Gastroesophageal sphincter (tissue), 4 donors: ENCODE data around the gene IPO5. TPM values are rescaled to one million over a fixed set of nuclear protein-coding genes. Genes with fewer than 3 reads are reported as not detected.

ENCODE experiments used
- ATAC-seq: fragments of 150-250 bp; one replicate; pipeline ENCODE4 v1.9.1; 2016; ENCODE audit warnings: mild to moderate bottlenecking, moderate library complexity
- H3K27ac ChIP-seq, 4 donors: fragments of 200-600 bp; sonication (generic) in 3 of 4; 1 replicate in 3 of 4; 2 replicates in 1 of 4; pipeline ENCODE4 v1.5.1; 2016 to 2019
- H3K27me3 ChIP-seq: fragments of 200-600 bp; sonication (generic); one replicate; pipeline ENCODE4 v1.5.1; 2019
- H3K36me3 ChIP-seq, 2 donors: fragments of 200-600 bp; sonication (generic); one replicate each; pipeline ENCODE4 v1.5.1; 2019; ENCODE audit warnings: control low read depth in 1 of 2
- H3K4me1 ChIP-seq, 3 donors: fragments of 200-600 bp; sonication (generic); 1 replicate in 2 of 3; 2 replicates in 1 of 3; pipeline ENCODE4 v1.5.1; 2016 to 2019; ENCODE audit warnings: control low read depth in 2 of 3
- H3K4me3 ChIP-seq, 2 donors: fragments of 200-600 bp; sonication (generic); one replicate each; pipeline ENCODE4 v1.5.1; 2019; ENCODE audit warnings: mild to moderate bottlenecking in 1 of 2, moderate library complexity in 1 of 2
- H3K9me3 ChIP-seq, 3 donors: fragments of 200-600 bp; sonication (generic); one replicate each; pipeline ENCODE4 v1.5.1; 2017 to 2019; ENCODE audit warnings: control low read depth in 2 of 3
- EP300 ChIP-seq: sonication (generic); formaldehyde crosslinking; IDR thresholded peaks from one replicate; pipeline ENCODE4 v1.6.1; 2017; ENCODE audit warnings: antibody characterized with exemption, mild to moderate bottlenecking
- POLR2A ChIP-seq, 2 donors: fragments of 450-650 bp; IDR thresholded peaks; one replicate each; pipeline ENCODE4 v1.6.1; 2017; ENCODE audit warnings: antibody characterized with exemption in 2 of 2, mild to moderate bottlenecking in 2 of 2, moderate library complexity in 1 of 2
- POLR2AphosphoS5 ChIP-seq: sonication (generic); formaldehyde crosslinking; IDR thresholded peaks from one replicate; pipeline ENCODE4 v1.6.1; 2017; ENCODE audit warnings: antibody characterized with exemption
- WGBS, 2 donors: methylation state at CpG; one replicate each; pipeline ENCODE4 v1.1.5; 2018; ENCODE audit warnings: low coverage in 1 of 2; 5-methylcytosine and 5-hydroxymethylcytosine counted together
- small RNA-seq, 4 donors: library from RNA; depleted of rRNA; stranded (forward); fragments of <200 nt; gene quantifications; one replicate each; pipeline ENCODE3, GENCODE V24; 2016
- total RNA-seq, 4 donors: library from RNA; depleted of rRNA; stranded (reverse); fragments of >200 nt; gene quantifications; one replicate each; pipeline ENCODE4 v1.1.0, GENCODE V29; 2016
- TF ChIP-seq, protein P1 (sequence below), 4 experiments: fragments of 200-600 bp in 2 of 4; fragments of 450-650 bp in 2 of 4; sonication (generic) in 1 of 4; IDR thresholded peaks; one replicate each; pipeline ENCODE4 v1.5.1; 2017 to 2019; ENCODE audit warnings: antibody characterized with exemption in 4 of 4, mild to moderate bottlenecking in 2 of 4, moderate library complexity in 2 of 4

Gene IPO5
- total RNA-seq, 4 donors from 2014 or later: 133 to 155 (median 142) TPM

GRCh38 chr13:98072476-98072875 is 119.0 kb downstream of the IPO5 start:
- H3K4me1 ChIP-seq: no peaks in the 10 kb centered on the region
- 100% methylated on average over 2 of the region's 2 CpGs; no CpG with 5 or more reads in 1 of the 2 donors for WGBS, 2 donors
- H3K4me3 ChIP-seq: no peak overlapping the region
- no peaks in the 10 kb centered on the region for H3K36me3 ChIP-seq
- no peaks in the 10 kb centered on the region for H3K9me3 ChIP-seq
- H3K27me3 ChIP-seq: peaks cover 4% of the 10 kb centered on the region
- no peak overlapping the region for H3K27ac ChIP-seq
- no peak for ATAC-seq
- TF ChIP-seq, protein P1, sequence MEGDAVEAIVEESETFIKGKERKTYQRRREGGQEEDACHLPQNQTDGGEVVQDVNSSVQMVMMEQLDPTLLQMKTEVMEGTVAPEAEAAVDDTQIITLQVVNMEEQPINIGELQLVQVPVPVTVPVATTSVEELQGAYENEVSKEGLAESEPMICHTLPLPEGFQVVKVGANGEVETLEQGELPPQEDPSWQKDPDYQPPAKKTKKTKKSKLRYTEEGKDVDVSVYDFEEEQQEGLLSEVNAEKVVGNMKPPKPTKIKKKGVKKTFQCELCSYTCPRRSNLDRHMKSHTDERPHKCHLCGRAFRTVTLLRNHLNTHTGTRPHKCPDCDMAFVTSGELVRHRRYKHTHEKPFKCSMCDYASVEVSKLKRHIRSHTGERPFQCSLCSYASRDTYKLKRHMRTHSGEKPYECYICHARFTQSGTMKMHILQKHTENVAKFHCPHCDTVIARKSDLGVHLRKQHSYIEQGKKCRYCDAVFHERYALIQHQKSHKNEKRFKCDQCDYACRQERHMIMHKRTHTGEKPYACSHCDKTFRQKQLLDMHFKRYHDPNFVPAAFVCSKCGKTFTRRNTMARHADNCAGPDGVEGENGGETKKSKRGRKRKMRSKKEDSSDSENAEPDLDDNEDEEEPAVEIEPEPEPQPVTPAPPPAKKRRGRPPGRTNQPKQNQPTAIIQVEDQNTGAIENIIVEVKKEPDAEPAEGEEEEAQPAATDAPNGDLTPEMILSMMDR (IDR thresholded peaks at IDR 0.05): no peak
- TF ChIP-seq POLR2A (IDR thresholded peaks at IDR 0.05) (no peak), POLR2AphosphoS5 (no peak), EP300 (no peak)

Small RNAs within 50 kb of the gene (small RNA-seq; reads per million reads assigned to genes)
- 0 reads per million in 4 donors for gene FTLP8

Other genes with a start within 250 kb of the IPO5 start
- 10 to 100 TPM; 28.3 to 69.2 (median 36.4) TPM for gene FARP1, start 189.4 kb downstream of the IPO5 start, total RNA-seq
- not detected for gene RNF113B, start 223.6 kb downstream of the IPO5 start, total RNA-seq